Measurements from ENCODE around the gene PRAC2. TPM values are rescaled to one million over a fixed set of nuclear protein-coding genes. Genes with fewer than 3 reads are reported as not detected.

PRAC2 gene
- total RNA-seq, 1 donor: not detected

DNA sequence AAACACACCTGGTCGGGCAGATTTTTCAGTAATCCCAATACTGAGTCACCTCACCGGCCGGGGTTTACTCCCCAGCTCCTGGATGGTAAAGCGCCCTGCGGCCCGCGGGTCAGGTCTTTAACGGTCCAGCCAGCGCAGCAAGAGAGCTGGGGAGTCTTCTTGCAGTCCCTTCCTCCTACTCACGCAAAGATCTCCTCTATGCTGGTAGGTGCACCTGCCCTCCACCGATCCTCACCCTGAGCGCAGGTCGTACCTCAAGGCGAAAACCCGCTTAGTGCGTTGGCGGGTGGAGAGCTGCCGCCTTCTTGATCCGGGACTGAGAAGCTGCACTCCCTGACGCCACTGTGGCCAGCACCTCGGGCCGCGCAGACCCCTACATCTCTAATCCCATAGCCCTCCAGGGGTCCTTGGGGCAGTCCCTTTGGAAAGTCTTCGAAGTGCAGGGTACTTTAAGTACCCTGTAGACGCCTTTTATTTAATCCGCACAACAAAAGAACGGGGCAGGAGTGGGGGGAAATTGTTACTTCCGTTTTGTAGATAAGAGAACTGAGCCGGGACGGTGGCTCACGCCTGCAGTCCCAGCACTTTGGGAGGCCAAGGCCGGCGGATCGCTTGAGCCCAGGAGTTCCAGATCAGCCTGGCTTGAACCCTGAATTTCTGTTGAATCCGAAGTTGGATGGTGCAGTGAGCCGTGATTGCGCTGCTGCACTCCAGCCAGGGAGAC, 16.0 kb downstream of the PRAC2 start:
- TF ChIP-seq CTCF (IDR thresholded peaks at IDR 0.05; ENCODE audit: extremely low read depth, low read depth, low read length): no peak
- Histone ChIP-seq H3K27ac (ENCODE audit: low read depth, low read length) (no peak overlapping the region), H3K4me1 (ENCODE audit: insufficient read depth, low read length) (no peaks in the 10 kb centered on the region), H3K4me2 (ENCODE audit: insufficient read depth, low read length) (no peak overlapping the region), H4K20me1 (ENCODE audit: insufficient read depth, low read length) (no peaks in the 10 kb centered on the region), H3K4me3 (ENCODE audit: insufficient read depth, low read length) (no peak overlapping the region), H2AFZ (ENCODE audit: low read length) (no peak overlapping the region), H3K36me3 (ENCODE audit: insufficient read depth, low read length) (no peaks in the 10 kb centered on the region), H3K79me2 (ENCODE audit: insufficient read depth, low read length) (no peaks in the 10 kb centered on the region), H3K9me3 (ENCODE audit: low read depth, low read length) (no peaks in the 10 kb centered on the region), H3K27me3 (ENCODE audit: insufficient read depth, low read length) (peaks cover 93% of the 10 kb centered on the region)
- peak; percentile 39 for DNase-seq (ENCODE audit: insufficient read length, low spot score, missing footprints)

- peak; percentile 26 for DNase-seq (ENCODE audit: insufficient read length, low spot score, missing footprints)
- Histone ChIP-seq H3K4me2 (ENCODE audit: insufficient read depth, low read length) (no peak overlapping the region), H3K27ac (ENCODE audit: low read depth, low read length) (no peak overlapping the region), H4K20me1 (ENCODE audit: insufficient read depth, low read length) (no peaks in the 10 kb centered on the region), H3K27me3 (ENCODE audit: insufficient read depth, low read length) (peaks cover 93% of the 10 kb centered on the region), H3K9me3 (ENCODE audit: low read depth, low read length) (no peaks in the 10 kb centered on the region), H3K79me2 (ENCODE audit: insufficient read depth, low read length) (no peaks in the 10 kb centered on the region), H3K4me3 (ENCODE audit: insufficient read depth, low read length) (no peak overlapping the region), H3K4me1 (ENCODE audit: insufficient read depth, low read length) (no peaks in the 10 kb centered on the region), H2AFZ (ENCODE audit: low read length) (no peak overlapping the region), H3K36me3 (ENCODE audit: insufficient read depth, low read length) (no peaks in the 10 kb centered on the region)
- no peak for TF ChIP-seq CTCF (IDR thresholded peaks at IDR 0.05; ENCODE audit: extremely low read depth, low read depth, low read length)
Observed at GRCh38 chr17:48740537-48740936, 17.6 kb downstream of the PRAC2 start.

DNA sequence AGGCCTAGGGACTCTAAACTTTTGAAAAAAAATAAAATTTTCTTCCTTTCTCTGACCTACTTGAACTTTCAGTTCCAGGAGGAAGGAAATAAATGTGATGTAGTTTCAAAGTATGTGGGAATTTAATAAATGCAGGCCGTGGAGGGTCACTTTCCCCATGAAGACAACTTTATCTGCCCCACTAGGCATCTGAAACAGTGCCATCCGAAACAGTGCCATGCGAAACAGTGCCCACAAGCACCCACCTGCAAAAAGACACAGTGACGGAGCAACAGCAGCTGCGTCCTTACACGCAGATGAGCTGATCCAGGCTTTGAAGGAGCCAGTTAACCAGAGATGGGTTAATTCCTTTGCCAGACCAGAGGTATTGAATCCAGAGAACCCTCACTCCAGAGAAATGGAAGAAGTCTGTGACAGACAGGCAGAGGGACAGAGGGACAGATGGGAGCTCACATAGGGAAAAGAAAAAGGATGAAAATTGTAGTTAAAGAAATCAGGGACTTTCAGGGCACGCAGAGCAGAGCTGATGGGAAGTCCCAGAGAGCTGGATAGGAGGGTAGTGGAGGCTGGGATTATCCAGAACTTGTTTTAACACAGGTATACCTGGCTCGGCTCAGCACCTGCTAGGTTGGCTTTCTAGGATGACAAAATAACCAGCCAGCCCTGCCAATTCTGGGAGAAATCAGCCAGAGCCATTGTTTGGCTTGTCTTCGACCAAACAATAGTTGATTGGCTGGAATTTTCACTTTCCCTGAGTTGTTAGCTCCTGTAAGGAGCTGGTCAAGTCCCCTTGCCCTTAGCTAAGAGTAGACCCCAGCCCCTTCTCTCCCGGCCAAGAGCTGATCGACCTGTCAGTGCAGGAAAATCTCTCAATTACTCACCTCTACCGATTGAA, 22.6 kb downstream of the PRAC2 start:
- peak; percentile 46 for DNase-seq (ENCODE audit: insufficient read length, low spot score, missing footprints)
- no peak for TF ChIP-seq CTCF (IDR thresholded peaks at IDR 0.05; ENCODE audit: extremely low read depth, low read depth, low read length)
- Histone ChIP-seq H3K4me3 (ENCODE audit: insufficient read depth, low read length) (no peak overlapping the region), H3K27ac (ENCODE audit: low read depth, low read length) (no peak overlapping the region), H3K79me2 (ENCODE audit: insufficient read depth, low read length) (no peaks in the 10 kb centered on the region), H3K4me2 (ENCODE audit: insufficient read depth, low read length) (no peak overlapping the region), H3K4me1 (ENCODE audit: insufficient read depth, low read length) (no peaks in the 10 kb centered on the region), H3K27me3 (ENCODE audit: insufficient read depth, low read length) (peaks cover 98% of the 10 kb centered on the region), H2AFZ (ENCODE audit: low read length) (no peak overlapping the region), H3K36me3 (ENCODE audit: insufficient read depth, low read length) (no peaks in the 10 kb centered on the region), H4K20me1 (ENCODE audit: insufficient read depth, low read length) (no peaks in the 10 kb centered on the region), H3K9me3 (ENCODE audit: low read depth, low read length) (no peaks in the 10 kb centered on the region)

DNA sequence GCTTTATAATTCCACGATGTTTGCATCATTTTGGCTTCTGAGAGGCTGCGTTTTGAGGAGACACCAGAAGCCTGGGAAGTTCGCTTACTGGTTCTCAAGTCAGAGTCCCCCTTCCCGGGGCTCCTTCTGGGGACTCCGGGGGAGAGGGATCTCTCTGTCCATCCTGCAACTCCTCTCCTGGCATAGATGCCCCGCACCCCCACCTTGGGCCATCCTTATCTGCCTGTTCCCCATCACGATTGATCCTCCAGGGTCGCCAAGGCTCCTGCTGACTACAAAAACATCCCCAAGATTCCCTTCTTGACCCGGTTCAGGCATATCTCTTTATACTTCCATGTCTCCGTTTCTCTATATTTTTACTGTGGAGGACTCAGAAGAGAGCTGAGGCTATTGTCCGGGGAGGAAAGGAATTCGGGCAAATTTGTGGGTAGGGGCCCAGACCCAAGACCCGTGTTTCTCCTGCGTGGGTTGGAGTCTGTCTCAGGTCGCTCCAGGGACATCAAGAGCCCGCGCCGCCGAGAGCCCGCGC, 24.0 kb downstream of the PRAC2 start:
- TF ChIP-seq CTCF (IDR thresholded peaks at IDR 0.05; ENCODE audit: extremely low read depth, low read depth, low read length): no peak
- Histone ChIP-seq H3K4me1 (ENCODE audit: insufficient read depth, low read length) (no peaks in the 10 kb centered on the region), H3K4me2 (ENCODE audit: insufficient read depth, low read length) (no peak overlapping the region), H3K9me3 (ENCODE audit: low read depth, low read length) (no peaks in the 10 kb centered on the region), H3K27ac (ENCODE audit: low read depth, low read length) (no peak overlapping the region), H3K4me3 (ENCODE audit: insufficient read depth, low read length) (no peak overlapping the region), H4K20me1 (ENCODE audit: insufficient read depth, low read length) (no peaks in the 10 kb centered on the region), H3K36me3 (ENCODE audit: insufficient read depth, low read length) (no peaks in the 10 kb centered on the region), H3K27me3 (ENCODE audit: insufficient read depth, low read length) (peaks cover 99% of the 10 kb centered on the region), H2AFZ (ENCODE audit: low read length) (no peak overlapping the region), H3K79me2 (ENCODE audit: insufficient read depth, low read length) (no peaks in the 10 kb centered on the region)
- DNase-seq (ENCODE audit: insufficient read length, low spot score, missing footprints): peak; percentile 68

Measured in osteoblast (primary cell).